LNCaP clone FGC (cell line): ENCODE data around the gene DOK5.

ENCODE experiments used
- DNase-seq: peaks from one replicate; pipeline ENCODE4 v3.0.0-alpha.2; 2011; ENCODE audit warnings: low read depth
- H3K4me3 ChIP-seq: 2 replicates; pipeline ENCODE4 v1.5.1; 2011; ENCODE audit warnings: mild to moderate bottlenecking, low read depth, low read length, control low read depth
- TF ChIP-seq, protein P1 (sequence below): IDR thresholded peaks from 2 replicates; pipeline ENCODE4 v1.5.1; 2012; ENCODE audit warnings: mild to moderate bottlenecking; ENCODE audit not compliant: control insufficient read depth, insufficient read depth; ENCODE audit errors: extremely low read depth

DOK5 gene

DNA sequence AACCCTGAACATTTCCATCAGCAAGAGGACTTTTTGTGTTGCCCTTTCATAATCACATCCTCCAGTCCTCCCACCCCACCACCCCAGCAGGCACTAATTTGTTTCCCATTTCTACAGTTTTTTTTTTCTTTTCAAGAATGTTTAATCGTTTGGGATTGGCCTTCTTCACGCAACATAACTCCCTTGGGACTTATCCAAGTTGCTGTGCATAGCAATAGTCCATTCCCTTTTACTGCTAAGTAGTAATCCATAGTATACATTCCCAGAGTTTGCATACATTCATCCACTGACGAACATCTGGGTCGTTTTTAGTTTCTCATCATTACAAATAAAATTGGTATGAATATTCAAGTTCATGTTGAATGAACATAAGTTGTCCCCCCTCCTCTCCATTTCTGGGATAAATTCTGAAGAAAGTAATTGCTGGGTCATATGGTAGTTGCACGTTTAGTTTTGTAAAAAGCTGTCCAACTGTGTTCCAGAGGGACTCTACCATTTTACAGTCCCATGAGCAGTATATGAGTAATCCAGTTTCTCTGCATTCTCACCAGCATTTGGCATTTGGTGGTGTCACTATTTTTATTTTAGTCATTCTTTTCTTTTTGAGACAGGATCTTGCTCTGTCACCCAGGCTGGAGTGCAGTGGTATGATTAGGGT, 90.8 kb downstream of the DOK5 start:
- TF ChIP-seq, protein P1, sequence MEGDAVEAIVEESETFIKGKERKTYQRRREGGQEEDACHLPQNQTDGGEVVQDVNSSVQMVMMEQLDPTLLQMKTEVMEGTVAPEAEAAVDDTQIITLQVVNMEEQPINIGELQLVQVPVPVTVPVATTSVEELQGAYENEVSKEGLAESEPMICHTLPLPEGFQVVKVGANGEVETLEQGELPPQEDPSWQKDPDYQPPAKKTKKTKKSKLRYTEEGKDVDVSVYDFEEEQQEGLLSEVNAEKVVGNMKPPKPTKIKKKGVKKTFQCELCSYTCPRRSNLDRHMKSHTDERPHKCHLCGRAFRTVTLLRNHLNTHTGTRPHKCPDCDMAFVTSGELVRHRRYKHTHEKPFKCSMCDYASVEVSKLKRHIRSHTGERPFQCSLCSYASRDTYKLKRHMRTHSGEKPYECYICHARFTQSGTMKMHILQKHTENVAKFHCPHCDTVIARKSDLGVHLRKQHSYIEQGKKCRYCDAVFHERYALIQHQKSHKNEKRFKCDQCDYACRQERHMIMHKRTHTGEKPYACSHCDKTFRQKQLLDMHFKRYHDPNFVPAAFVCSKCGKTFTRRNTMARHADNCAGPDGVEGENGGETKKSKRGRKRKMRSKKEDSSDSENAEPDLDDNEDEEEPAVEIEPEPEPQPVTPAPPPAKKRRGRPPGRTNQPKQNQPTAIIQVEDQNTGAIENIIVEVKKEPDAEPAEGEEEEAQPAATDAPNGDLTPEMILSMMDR = no peak
- no peak for DNase-seq

DNA sequence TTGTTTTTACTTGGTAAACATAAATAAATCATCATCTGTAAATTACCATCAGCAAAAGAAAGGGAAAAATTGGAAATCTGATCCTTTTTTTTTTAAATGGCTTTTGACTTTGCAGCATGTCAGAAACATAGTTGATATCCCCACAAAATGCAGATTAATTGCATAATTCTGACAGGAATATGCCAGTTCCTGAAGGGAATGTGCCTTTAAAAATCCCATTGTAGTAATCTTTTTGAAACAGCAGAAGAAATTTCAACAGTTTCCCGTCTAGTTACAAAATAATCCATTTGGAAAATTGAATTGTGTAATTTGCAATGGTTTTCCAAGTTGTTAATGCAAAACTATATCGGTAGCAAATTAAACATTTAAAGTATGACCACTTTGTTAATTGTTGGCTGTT, 95.2 kb downstream of the DOK5 start:
- DNase-seq = no peak
- H3K4me3 ChIP-seq = no peak overlapping the region
- TF ChIP-seq, protein P1 = no peak

More for the DNA sequence above, 90.8 kb downstream of the DOK5 start:
- no peak overlapping the region for H3K4me3 ChIP-seq

DNA sequence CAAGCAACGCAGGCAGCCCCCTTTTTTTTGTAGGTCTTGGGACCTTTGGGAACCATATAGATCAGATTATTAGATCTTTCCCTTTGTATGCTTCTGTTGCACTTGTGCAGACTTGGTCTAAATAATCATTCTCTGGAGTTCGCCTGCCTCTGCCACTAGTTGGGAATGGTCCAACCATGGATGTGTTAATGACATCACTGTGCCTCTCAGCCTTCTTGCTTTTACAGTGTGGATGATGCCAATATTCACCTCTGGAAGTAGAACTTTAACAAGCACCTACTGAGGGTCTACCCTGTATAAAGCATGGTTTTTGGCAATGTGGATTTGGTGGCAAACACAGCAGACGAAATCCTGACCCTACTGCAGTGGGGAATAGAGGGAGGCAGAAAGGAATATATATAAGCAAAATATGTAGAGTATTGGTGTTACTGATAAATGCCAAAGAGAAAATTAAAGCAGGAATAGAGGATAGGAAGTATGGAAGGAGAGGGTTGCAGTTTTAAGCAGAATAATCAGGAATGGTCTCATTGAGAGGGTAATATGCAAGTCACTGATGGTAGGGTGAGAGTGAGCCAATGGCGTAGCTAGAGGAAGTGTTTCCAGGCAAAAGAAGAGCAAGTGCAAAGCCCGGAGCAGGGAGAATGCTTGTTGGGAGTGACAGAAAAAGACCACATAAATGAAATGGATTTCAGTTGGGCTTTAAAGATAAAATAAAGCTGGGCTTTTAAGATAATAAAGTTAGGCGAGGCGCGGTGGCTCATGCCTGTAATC, 97.5 kb downstream of the DOK5 start:
- DNase-seq = no peak
- no peak overlapping the region for H3K4me3 ChIP-seq
- TF ChIP-seq, protein P1 = no peak

DNA sequence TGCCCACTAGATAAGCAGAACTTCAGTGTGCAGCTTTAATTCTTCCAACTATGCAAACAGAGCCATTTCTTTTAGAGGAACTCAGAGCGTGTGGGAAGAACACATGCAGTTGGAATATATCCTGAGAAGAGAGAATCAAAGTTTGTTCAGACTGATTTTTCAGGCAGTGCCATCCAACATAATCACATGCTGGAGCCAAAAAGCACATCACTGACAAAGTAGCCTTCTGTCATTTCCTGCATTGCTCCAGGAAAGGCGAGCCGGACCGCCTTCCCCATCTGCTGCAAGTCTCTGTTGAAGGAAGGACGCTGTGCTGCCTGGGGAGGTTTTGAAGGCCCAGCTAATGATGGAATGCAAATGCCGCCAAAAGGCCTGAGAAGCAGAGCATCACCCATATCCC, 98.4 kb downstream of the DOK5 start:
- no peak overlapping the region for H3K4me3 ChIP-seq
- TF ChIP-seq, protein P1 = no peak
- no peak for DNase-seq

DNA sequence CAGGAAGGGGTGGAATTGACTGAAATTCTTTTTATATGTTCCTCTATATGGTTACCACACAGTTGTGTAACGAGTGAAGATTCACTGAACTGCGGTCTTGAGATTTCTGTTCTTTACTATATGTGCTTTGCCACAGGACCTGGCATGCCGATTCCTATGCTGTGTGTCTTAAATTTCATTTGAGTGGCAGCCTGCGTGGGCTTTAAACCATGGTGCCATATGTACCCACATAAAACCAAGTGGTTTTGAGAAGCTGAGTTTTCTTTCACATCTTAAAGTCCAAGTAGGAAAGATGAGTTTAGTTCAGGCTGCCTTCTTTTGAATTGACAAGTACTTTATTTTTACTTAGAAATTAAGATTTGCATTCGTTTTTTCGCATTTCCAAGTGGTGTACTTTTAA, 101.1 kb downstream of the DOK5 start:
- TF ChIP-seq, protein P1 = no peak
- no peak for DNase-seq
- no peak overlapping the region for H3K4me3 ChIP-seq

DNA sequence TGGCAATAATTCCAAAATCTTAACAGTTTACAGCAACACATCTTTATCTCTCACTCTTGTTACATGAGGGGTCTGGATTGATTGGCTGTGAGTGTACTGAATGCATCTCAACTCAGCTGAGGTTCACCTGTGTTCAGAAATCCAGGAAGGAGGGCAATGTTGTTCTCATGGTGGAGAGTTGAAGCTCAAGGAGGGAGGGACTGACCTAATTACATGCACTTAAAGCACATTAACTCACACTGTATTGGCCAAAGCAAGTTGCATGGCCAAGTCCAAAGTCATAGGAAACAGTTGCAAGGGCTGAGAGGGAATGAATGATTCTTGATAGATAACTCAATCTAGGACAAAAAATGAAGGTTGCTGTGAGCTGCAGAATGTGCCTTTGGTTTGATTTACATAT, 102.2 kb downstream of the DOK5 start:
- no peak overlapping the region for H3K4me3 ChIP-seq
- TF ChIP-seq, protein P1 = no peak
- no peak for DNase-seq
